BJ (cell line): ENCODE measurements around the gene MANF. TPM values are rescaled to one million over a fixed set of nuclear protein-coding genes. Genes with fewer than 3 reads are reported as not detected.

Source experiments
- CTCF ChIA-PET: fragments of 350-600 bp; formaldehyde crosslinking; extraction: SDS; loops from one replicate; lab custom pipeline; 2021; ENCODE audit warnings: antibody characterized with exemption, inconsistent platforms; lab: Yijun Ruan, JAX
- POLR2A ChIA-PET: fragments of 300-600 bp; sonication (Branson Sonifier 250); formaldehyde crosslinking; extraction: SDS; loops from one replicate; lab custom pipeline; 2021; ENCODE audit warnings: antibody characterized with exemption; lab: Charles Lee
- DNase-seq: peaks from one replicate; pipeline ENCODE4 v3.0.0-alpha.2; 2011; ENCODE audit warnings: low read depth
- H3K27me3 ChIP-seq: 2 replicates; pipeline ENCODE4 v1.6.0; 2011; ENCODE audit warnings: low read length; ENCODE audit not compliant: control insufficient read depth, insufficient read depth
- H3K36me3 ChIP-seq: 2 replicates; pipeline ENCODE4 v1.5.1; 2011; ENCODE audit warnings: low read length; ENCODE audit not compliant: control insufficient read depth, insufficient read depth
- H3K4me3 ChIP-seq: 2 replicates; pipeline ENCODE4 v1.5.1; 2011; ENCODE audit warnings: low read depth, mild to moderate bottlenecking, control low read depth, low read length
- polyA plus RNA-seq: library from polyadenylated mRNA; depleted of rRNA; stranded (reverse); fragments of >200 nt; gene quantifications from 2 replicates; pipeline ENCODE4 v1.2.3, GENCODE V29; 2011
- TF ChIP-seq, protein P1 (sequence below): IDR thresholded peaks from 2 replicates; pipeline ENCODE4 v1.5.1; 2011; ENCODE audit warnings: low read depth, mild to moderate bottlenecking, control low read depth, inconsistent platforms, low read length, moderate library complexity; ENCODE audit not compliant: insufficient read depth

The MANF gene
- polyA plus RNA-seq, 1 experiment: 21.5 TPM

- CTCF ChIA-PET: interaction anchor here (2.3 kb wide), 1 partner anchor 8 kb away, joined by 9 read pairs; no protein-coding TSS in a partner anchor
- H3K36me3 ChIP-seq: peaks cover 25% of the 10 kb centered on the region
- H3K4me3 ChIP-seq: no peak overlapping the region
- DNase-seq: no peak
- no peaks in the 10 kb centered on the region for H3K27me3 ChIP-seq
- TF ChIP-seq, protein P1, sequence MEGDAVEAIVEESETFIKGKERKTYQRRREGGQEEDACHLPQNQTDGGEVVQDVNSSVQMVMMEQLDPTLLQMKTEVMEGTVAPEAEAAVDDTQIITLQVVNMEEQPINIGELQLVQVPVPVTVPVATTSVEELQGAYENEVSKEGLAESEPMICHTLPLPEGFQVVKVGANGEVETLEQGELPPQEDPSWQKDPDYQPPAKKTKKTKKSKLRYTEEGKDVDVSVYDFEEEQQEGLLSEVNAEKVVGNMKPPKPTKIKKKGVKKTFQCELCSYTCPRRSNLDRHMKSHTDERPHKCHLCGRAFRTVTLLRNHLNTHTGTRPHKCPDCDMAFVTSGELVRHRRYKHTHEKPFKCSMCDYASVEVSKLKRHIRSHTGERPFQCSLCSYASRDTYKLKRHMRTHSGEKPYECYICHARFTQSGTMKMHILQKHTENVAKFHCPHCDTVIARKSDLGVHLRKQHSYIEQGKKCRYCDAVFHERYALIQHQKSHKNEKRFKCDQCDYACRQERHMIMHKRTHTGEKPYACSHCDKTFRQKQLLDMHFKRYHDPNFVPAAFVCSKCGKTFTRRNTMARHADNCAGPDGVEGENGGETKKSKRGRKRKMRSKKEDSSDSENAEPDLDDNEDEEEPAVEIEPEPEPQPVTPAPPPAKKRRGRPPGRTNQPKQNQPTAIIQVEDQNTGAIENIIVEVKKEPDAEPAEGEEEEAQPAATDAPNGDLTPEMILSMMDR: no peak
- POLR2A ChIA-PET: interaction anchor here (0.6 kb wide), 1 partner anchor 11 kb away, joined by 5 read pairs; no protein-coding TSS in a partner anchor
These were observed 12.3 kb downstream of the MANF start for GRCh38 chr3:51397392-51397791.

DNA sequence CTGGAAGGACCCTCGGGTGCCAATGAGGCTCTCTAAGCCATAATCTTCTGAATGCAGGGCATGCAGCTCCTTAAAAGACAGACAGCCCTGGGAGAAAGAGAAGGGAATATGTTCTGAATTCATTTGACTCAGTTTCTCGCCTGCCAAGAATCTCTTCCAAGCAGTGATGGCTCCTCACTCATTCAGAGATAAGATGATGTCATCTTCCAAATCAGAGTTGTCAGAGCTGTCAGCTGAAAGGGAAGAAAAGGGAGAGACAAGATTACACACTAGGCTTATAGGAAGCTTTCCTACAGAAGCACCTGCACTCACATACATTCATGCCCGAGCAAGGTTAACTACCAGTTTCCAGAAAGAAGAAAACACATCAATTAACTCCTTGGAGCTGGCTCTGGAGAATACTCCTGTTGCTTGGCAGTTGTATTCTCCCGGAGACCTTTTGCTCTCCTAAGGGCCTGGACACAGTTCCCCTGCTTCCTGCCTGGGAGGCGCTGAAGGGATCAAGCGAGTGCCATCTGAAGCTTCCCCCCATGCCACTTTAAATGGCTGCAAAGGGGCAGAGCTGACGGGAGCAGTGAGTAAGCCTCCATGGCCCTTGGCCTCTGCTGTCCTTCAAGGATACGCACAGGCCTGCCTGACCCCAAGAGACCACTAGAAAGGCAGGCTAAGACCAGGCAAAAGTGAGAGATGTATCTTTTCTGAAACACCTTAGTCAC, 13.7 kb downstream of the MANF start:
- POLR2A ChIA-PET: no interaction called here
- H3K27me3 ChIP-seq: no peaks in the 10 kb centered on the region
- TF ChIP-seq, protein P1: no peak
- DNase-seq: no peak
- peaks cover 17% of the 10 kb centered on the region for H3K36me3 ChIP-seq
- CTCF ChIA-PET: interaction anchor here (0.9 to 2.3 kb wide), 3 partner anchors 9 to 72 kb away, joined by 3 to 9 read pairs (median 3); no protein-coding TSS in a partner anchor
- no peak overlapping the region for H3K4me3 ChIP-seq

DNA sequence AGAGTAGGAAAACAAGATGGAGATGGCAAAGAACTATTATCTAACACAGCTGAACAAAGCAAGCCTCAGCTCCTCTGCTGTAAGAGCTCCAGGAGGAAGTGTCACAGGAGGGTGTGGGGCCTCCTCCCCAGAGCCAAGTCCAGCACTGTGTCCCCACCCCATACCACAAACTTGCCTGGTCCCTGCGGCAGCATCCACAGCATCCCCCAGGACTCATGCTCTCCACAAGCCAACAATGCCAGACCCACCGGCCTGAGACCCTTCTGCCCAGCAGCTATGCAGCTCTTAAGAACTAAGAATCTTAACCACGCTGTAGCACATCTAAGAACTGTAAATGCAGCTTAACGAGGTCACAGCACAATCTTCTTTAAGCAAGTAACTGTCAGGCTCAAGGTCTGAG, 15.1 kb downstream of the MANF start:
- Histone ChIP-seq H3K27me3 (no peaks in the 10 kb centered on the region), H3K36me3 (peaks cover 13% of the 10 kb centered on the region), H3K4me3 (no peak overlapping the region)
- DNase-seq: no peak
- CTCF ChIA-PET: interaction anchor here (2.1 kb wide), 1 partner anchor 11 kb away, joined by 6 read pairs; no protein-coding TSS in a partner anchor
- TF ChIP-seq, protein P1: no peak
- POLR2A ChIA-PET: no interaction called here

GRCh38 chr3:51401735-51402134, 16.6 kb downstream of the MANF start:
- Histone ChIP-seq H3K27me3 (no peaks in the 10 kb centered on the region), H3K4me3 (no peak overlapping the region), H3K36me3 (peaks cover 10% of the 10 kb centered on the region)
- POLR2A ChIA-PET: no interaction called here
- DNase-seq: no peak
- TF ChIP-seq, protein P1: no peak
- CTCF ChIA-PET: interaction anchor here (0.6 to 1.1 kb wide), 3 partner anchors 9 to 884 kb away, joined by 3 read pairs; no protein-coding TSS in a partner anchor

- DNase-seq: no peak
- Histone ChIP-seq H3K27me3 (no peaks in the 10 kb centered on the region), H3K4me3 (no peak overlapping the region), H3K36me3 (peaks cover 6% of the 10 kb centered on the region)
- TF ChIP-seq, protein P1: no peak
- ChIA-PET POLR2A (no interaction called here), CTCF (interaction anchor here (0.7 to 1.7 kb wide), 2 partner anchors 25 to 788 kb away, joined by 3 read pairs; no protein-coding TSS in a partner anchor)
These were observed 18.6 kb downstream of the MANF start for GRCh38 chr3:51403675-51404074.
